ENCODE measurements around the gene PHF8.

The PHF8 gene

DNA sequence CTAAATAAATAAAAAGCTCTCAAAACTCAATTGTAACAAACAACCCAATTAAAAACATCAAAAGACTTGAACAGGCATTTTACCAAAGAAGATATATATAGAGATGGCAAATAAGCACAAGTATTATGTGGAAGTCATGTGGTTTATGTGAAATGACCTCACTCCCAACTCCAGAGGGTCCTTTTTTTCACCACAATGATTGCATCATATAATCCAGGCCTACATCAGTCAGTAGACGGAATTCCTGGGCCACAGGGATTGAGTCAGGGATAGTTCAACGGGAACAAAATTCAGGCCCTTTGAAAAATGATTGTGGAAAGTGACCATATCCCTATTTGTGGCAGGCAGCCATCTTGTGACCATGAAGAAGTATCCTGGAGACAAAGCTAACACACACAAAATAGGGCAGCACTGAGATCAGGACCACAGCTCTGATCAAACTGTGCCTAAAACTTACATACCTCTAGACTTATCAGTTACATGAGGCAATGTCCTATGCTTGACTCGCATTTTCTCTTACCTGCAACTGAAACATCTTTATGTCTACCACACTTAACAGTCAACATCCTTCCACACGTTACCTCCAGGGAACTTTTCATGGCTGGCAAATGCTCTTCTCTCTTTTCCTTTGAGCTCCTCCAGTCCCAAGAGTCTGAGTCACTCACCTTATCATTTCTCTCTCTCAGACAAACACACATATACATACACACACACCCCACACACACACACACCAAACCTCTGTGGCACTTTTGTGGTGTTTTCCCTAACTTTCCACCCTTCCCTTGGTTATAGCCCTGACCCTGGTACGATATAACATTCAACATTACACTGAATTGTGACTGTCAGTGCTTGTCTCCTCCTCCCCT, 113.5 kb downstream of the PHF8 start:
- H3K27ac ChIP-seq = no peak overlapping the region
- no peak for TF ChIP-seq ZFX (IDR thresholded peaks at IDR 0.05; ENCODE audit: borderline replicate concordance)
- TF ChIP-seq, protein P1, sequence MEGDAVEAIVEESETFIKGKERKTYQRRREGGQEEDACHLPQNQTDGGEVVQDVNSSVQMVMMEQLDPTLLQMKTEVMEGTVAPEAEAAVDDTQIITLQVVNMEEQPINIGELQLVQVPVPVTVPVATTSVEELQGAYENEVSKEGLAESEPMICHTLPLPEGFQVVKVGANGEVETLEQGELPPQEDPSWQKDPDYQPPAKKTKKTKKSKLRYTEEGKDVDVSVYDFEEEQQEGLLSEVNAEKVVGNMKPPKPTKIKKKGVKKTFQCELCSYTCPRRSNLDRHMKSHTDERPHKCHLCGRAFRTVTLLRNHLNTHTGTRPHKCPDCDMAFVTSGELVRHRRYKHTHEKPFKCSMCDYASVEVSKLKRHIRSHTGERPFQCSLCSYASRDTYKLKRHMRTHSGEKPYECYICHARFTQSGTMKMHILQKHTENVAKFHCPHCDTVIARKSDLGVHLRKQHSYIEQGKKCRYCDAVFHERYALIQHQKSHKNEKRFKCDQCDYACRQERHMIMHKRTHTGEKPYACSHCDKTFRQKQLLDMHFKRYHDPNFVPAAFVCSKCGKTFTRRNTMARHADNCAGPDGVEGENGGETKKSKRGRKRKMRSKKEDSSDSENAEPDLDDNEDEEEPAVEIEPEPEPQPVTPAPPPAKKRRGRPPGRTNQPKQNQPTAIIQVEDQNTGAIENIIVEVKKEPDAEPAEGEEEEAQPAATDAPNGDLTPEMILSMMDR (IDR thresholded peaks at IDR 0.05) = no peak

DNA sequence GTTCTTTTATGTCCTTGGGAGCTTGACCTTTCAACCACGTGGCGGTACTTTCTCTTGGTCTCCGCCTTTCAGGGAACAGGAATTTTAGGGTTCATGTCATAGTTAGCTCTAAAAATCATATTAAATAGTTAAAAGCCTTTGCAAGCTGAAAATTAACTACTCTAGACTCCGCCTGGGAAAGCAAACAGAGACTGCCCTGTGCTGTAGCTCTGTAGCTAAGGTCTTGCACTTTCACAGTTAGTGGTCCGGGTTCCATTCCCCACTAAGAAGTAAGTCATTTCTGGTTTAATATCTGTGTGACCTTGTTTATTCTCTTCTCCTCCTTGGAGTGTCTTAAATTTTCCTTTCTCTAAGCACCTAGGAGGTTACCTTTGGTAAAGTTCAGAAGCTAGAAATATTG, 118.2 kb downstream of the PHF8 start:
- H3K27ac ChIP-seq = no peak overlapping the region
- TF ChIP-seq, protein P1 (IDR thresholded peaks at IDR 0.05) = no peak
- no peak for TF ChIP-seq ZFX (IDR thresholded peaks at IDR 0.05; ENCODE audit: borderline replicate concordance)

DNA sequence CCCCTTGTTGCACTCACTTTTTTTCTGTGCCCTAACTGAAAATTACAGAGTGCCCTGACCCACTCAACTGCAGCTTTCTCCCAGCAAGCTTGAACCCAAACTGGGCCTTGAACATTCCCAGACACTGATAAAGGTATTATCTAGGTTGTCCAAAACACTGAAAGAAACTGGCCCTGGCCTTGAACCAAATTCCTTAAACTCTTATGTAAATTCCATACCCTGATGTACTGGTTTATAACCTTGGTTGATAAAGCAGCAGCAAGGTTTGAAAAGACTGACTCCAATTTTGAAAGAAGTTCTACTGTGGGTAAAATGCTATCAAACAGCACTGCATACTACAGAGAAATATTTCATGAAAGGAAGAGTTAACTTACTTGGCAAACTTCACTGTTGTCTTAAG, 125.6 kb downstream of the PHF8 start:
- no peak overlapping the region for H3K27ac ChIP-seq
- TF ChIP-seq, protein P1 (IDR thresholded peaks at IDR 0.05) = no peak
- no peak for TF ChIP-seq ZFX (IDR thresholded peaks at IDR 0.05; ENCODE audit: borderline replicate concordance)

DNA sequence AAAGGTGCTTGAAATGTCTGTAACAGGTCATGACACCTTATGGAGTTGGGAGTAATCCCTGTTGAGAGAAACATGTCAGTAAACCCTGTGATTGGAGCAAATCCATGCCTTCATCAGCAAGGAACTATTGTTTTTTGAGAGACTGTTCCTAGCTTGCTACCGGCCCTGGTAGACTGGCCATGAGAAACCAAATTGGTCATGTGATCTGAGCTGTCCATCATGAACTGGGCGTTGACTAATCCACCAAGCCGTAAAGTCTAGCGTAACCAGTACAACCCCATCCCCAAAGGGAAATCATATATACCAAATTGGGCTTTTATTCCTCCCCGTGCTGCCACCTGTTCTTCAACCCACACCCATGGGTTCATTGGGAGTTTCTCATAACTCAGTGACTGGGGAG, 143.7 kb downstream of the PHF8 start:
- no peak for TF ChIP-seq ZFX (IDR thresholded peaks at IDR 0.05; ENCODE audit: borderline replicate concordance)
- TF ChIP-seq, protein P1 (IDR thresholded peaks at IDR 0.05) = no peak
- no peak overlapping the region for H3K27ac ChIP-seq

DNA sequence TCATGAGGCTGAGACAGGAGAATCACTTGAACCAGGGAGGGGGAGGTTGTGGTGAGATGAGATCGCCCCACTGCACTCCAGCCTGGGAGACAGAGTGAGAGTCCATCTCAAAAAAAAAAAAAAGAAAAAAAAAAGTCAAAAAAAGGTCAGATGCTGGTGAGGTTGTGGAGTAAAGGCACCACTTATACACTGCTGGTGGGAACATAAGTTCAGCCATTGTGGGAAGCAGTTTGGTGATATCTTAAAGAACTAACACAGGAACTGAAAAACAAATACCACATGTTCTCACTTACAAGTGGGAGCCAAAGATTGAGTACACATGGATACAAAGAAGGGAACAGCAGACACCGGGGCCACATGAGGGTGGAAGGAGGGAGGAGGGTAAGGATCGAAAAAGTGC, 149.0 kb downstream of the PHF8 start:
- TF ChIP-seq, protein P1 (IDR thresholded peaks at IDR 0.05) = no peak
- no peak for TF ChIP-seq ZFX (IDR thresholded peaks at IDR 0.05; ENCODE audit: borderline replicate concordance)

More for the DNA sequence above, 149.0 kb downstream of the PHF8 start:
- H3K27ac ChIP-seq = no peak overlapping the region
